ENCODE measurements around the gene PKHD1.

PKHD1 gene

GRCh38 chr6:51657491-51657890 lies 429.9 kb downstream of the PKHD1 start:
- H3K4me3 ChIP-seq (ENCODE audit: low read depth, low read length), result no peak overlapping the region
- TF ChIP-seq MAX (IDR thresholded peaks at IDR 0.05; ENCODE audit: low read depth, low read length) (no peak), MYC (IDR thresholded peaks at IDR 0.05; ENCODE audit: low read depth, low read length) (no peak), POLR2A (IDR thresholded peaks at IDR 0.05; ENCODE audit: extremely low read depth, insufficient read length) (no peak)
- TF ChIP-seq, protein P1, sequence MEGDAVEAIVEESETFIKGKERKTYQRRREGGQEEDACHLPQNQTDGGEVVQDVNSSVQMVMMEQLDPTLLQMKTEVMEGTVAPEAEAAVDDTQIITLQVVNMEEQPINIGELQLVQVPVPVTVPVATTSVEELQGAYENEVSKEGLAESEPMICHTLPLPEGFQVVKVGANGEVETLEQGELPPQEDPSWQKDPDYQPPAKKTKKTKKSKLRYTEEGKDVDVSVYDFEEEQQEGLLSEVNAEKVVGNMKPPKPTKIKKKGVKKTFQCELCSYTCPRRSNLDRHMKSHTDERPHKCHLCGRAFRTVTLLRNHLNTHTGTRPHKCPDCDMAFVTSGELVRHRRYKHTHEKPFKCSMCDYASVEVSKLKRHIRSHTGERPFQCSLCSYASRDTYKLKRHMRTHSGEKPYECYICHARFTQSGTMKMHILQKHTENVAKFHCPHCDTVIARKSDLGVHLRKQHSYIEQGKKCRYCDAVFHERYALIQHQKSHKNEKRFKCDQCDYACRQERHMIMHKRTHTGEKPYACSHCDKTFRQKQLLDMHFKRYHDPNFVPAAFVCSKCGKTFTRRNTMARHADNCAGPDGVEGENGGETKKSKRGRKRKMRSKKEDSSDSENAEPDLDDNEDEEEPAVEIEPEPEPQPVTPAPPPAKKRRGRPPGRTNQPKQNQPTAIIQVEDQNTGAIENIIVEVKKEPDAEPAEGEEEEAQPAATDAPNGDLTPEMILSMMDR (IDR thresholded peaks at IDR 0.05; ENCODE audit: low read depth, low read length), result no peak
- no peak for DNase-seq (ENCODE audit: low read depth)

GRCh38 chr6:51655517-51655916 lies 431.9 kb downstream of the PKHD1 start:
- DNase-seq (ENCODE audit: low read depth), result no peak
- TF ChIP-seq POLR2A (IDR thresholded peaks at IDR 0.05; ENCODE audit: extremely low read depth, insufficient read length) (no peak), MAX (IDR thresholded peaks at IDR 0.05; ENCODE audit: low read depth, low read length) (no peak), MYC (IDR thresholded peaks at IDR 0.05; ENCODE audit: low read depth, low read length) (no peak)
- TF ChIP-seq, protein P1 (IDR thresholded peaks at IDR 0.05; ENCODE audit: low read depth, low read length), result no peak
- no peak overlapping the region for H3K4me3 ChIP-seq (ENCODE audit: low read depth, low read length)

DNA sequence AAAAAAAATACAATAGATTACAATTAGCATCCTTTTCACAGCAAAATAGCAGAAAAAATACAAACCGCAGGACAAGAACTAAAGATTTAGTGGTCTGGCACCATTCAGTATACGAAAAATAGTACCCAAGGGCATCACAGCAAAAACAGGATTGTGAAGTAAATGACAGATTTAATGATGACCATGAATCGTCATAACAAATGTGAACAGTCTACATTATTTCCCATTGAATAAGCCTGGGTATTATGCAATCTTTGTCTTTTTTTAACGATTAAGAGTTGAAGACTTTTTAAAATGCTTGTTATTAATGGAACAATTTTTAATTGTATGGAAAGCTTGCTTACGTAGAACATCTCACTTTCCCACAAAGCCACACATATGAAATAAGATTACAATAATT lies 432.8 kb downstream of the PKHD1 start:
- TF ChIP-seq, protein P1 (IDR thresholded peaks at IDR 0.05; ENCODE audit: low read depth, low read length), result no peak
- H3K4me3 ChIP-seq (ENCODE audit: low read depth, low read length), result no peak overlapping the region
- no peak for DNase-seq (ENCODE audit: low read depth)

DNA sequence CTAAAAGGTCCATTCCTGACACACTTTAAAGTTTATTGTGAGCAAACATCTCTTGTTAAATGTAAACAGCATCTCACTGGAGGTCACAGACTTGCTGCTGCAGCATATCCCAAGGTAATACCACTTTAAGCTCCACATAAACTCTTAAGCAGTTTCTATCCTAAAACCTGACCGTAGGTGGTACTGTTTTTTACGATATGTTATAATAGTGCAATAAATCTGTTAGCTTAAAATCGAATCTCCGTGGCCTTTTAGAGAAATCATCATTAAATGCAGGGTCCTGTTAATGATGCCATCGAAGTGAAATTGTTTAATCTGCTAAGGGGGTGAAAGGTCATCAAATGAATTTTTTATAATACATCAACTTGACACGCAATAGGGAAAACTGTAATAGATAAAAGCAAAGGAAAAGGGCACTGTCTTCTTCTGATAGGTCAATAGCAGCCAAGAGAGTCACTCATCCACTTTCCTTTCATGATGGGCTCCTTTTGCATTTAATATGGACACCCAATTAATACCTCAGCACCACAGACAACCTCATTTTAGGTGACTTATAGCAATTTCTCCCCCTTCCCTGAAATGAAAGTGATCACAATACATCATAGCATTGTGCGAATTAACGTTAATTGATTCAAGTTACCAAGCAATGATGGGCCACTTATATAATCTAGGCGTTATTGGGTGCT lies 436.1 kb downstream of the PKHD1 start:
- no peak overlapping the region for H3K4me3 ChIP-seq (ENCODE audit: low read depth, low read length)
- TF ChIP-seq, protein P1 (IDR thresholded peaks at IDR 0.05; ENCODE audit: low read depth, low read length), result no peak
- TF ChIP-seq MAX (IDR thresholded peaks at IDR 0.05; ENCODE audit: low read depth, low read length) (no peak), MYC (IDR thresholded peaks at IDR 0.05; ENCODE audit: low read depth, low read length) (no peak), POLR2A (IDR thresholded peaks at IDR 0.05; ENCODE audit: extremely low read depth, insufficient read length) (no peak)
- DNase-seq (ENCODE audit: low read depth), result no peak

DNA sequence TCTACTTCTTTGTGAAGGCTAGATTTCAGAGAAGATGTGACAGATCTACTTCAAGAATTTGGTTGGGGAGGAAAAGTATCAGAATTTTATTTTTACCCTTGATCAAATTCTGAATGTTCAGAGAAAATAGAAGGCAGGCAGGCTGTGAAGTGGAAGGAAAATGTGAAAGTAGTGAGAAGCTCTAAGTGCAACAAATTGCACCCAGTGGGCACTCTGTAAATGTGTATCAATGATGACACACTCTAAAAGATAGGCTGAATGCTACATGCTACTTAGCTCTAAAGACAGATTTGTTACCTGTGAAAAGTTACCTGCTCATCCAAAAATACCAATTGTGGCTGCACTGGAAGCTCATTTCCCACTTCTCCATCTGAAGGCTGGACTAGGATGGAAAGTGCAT lies 438.6 kb downstream of the PKHD1 start:
- TF ChIP-seq MAX (IDR thresholded peaks at IDR 0.05; ENCODE audit: low read depth, low read length) (no peak), POLR2A (IDR thresholded peaks at IDR 0.05; ENCODE audit: extremely low read depth, insufficient read length) (no peak), MYC (IDR thresholded peaks at IDR 0.05; ENCODE audit: low read depth, low read length) (no peak)
- TF ChIP-seq, protein P1 (IDR thresholded peaks at IDR 0.05; ENCODE audit: low read depth, low read length), result no peak
- no peak for DNase-seq (ENCODE audit: low read depth)
- H3K4me3 ChIP-seq (ENCODE audit: low read depth, low read length), result no peak overlapping the region

- no peak overlapping the region for H3K4me3 ChIP-seq (ENCODE audit: low read depth, low read length)
- no peak for TF ChIP-seq MAX (IDR thresholded peaks at IDR 0.05; ENCODE audit: low read depth, low read length)
- no peak for TF ChIP-seq POLR2A (IDR thresholded peaks at IDR 0.05; ENCODE audit: extremely low read depth, insufficient read length)
- no peak for TF ChIP-seq MYC (IDR thresholded peaks at IDR 0.05; ENCODE audit: low read depth, low read length)
- TF ChIP-seq, protein P1 (IDR thresholded peaks at IDR 0.05; ENCODE audit: low read depth, low read length), result no peak
- no peak for DNase-seq (ENCODE audit: low read depth)
Observed at GRCh38 chr6:51648236-51648635, 439.2 kb downstream of the PKHD1 start.
